Activated naive CD8-positive, alpha-beta T cell treated with anti-CD3 and anti-CD28 coated beads, Interleukin-2, amount 10 ng/mL, durations not matched to agents 7 days and 5 days (primary cell): ENCODE measurements around the gene GOLGA7B. TPM values are rescaled to one million over a fixed set of nuclear protein-coding genes. Genes with fewer than 3 reads are reported as not detected.

Experiments
- ATAC-seq: fragments of 150-1000 bp; cut with Tn5 transposase; one replicate; pipeline ENCODE4 v1.10.0; 2021; ENCODE audit warnings: low read depth, moderate library complexity
- POLR2A ChIA-PET: fragments of 350-600 bp; sonication (Branson Sonifier 250); formaldehyde crosslinking; loops from one replicate; lab custom pipeline; 2021; ENCODE audit warnings: antibody characterized with exemption; lab: Charles Lee
- DNase-seq: peaks from one replicate; pipeline ENCODE4 v3.0.0; 2021
- H3K27ac Mint-ChIP-seq: one replicate; pipeline ENCODE4 v1.8.0; 2022; ENCODE audit warnings: mild to moderate bottlenecking, mixed read lengths
- H3K27me3 Mint-ChIP-seq: one replicate; pipeline ENCODE4 v1.8.0; 2022; ENCODE audit warnings: mild to moderate bottlenecking, moderate library complexity, mixed read lengths
- H3K36me3 Mint-ChIP-seq: one replicate; pipeline ENCODE4 v1.8.0; 2021; ENCODE audit warnings: mild to moderate bottlenecking, mixed read lengths
- H3K4me1 Mint-ChIP-seq: one replicate; pipeline ENCODE4 v1.8.0; 2021; ENCODE audit warnings: mixed read lengths
- H3K4me3 Mint-ChIP-seq: one replicate; pipeline ENCODE4 v1.8.0; 2022; ENCODE audit warnings: mild to moderate bottlenecking, moderate library complexity, mixed read lengths
- H3K9me3 Mint-ChIP-seq: one replicate; pipeline ENCODE4 v1.8.0; 2021; ENCODE audit warnings: mixed read lengths
- total RNA-seq, 2 experiments: library from RNA; stranded (reverse); gene quantifications; one replicate each; pipeline ENCODE4 v1.2.3, GENCODE V29; 2021

The GOLGA7B gene
- total RNA-seq, 2 experiments from 2014 or later: 10.8 to 12.0 TPM

DNA sequence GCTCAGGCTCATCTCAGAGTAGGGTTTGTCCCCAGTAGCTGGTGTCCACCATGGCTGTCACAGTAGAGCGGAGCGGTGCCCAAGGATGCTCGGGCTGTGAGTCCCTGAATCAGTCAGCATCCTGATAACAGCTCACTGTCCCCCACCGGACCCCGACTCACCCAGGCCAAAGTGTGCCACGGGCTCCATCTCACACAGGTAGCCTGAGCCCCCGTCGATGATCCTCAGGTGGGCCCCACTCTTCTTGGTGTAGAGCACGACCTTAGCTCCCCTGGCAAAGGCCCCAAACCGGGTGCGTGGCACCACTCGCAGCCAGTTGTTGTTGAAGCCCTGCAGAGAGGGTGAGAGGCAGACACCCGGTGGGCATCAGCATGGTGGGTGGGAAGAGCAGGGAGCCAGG is 45.4 kb downstream of the GOLGA7B start:
- peaks cover 4% of the 10 kb centered on the region for H3K27me3 Mint-ChIP-seq

DNA sequence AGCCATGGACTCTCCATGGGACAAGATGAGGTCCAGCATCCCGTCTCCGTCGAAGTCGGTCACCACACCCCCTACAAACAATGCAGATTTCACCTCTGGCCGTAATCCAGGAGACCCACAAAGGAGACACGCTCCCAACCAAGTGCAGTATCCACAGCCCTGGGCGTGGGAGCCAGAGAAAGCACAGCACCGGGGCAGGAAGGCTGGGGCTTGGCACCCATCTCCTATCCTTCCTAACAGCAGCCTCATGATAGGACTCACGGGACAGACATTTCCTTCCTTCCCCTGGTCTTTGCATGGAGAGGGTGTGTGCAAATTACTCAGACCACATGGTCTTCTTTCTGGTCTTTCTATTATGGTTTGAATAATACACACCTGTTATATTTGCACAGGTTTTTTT is 46.3 kb downstream of the GOLGA7B start:
- Mint-ChIP-seq H3K27me3 (peaks cover 4% of the 10 kb centered on the region), H3K27ac (no peak overlapping the region), H3K36me3 (no peaks in the 10 kb centered on the region), H3K4me3 (no peak overlapping the region), H3K4me1 (no peaks in the 10 kb centered on the region), H3K9me3 (no peaks in the 10 kb centered on the region)
- POLR2A ChIA-PET: no interaction called here
- no peak for ATAC-seq
- DNase-seq: no peak

More for the DNA sequence above, 45.4 kb downstream of the GOLGA7B start:
- Mint-ChIP-seq H3K9me3 (no peaks in the 10 kb centered on the region), H3K36me3 (no peaks in the 10 kb centered on the region), H3K4me1 (no peaks in the 10 kb centered on the region), H3K4me3 (no peak overlapping the region), H3K27ac (no peak overlapping the region)
- ATAC-seq (no peak), DNase-seq (no peak)
- POLR2A ChIA-PET: no interaction called here

DNA sequence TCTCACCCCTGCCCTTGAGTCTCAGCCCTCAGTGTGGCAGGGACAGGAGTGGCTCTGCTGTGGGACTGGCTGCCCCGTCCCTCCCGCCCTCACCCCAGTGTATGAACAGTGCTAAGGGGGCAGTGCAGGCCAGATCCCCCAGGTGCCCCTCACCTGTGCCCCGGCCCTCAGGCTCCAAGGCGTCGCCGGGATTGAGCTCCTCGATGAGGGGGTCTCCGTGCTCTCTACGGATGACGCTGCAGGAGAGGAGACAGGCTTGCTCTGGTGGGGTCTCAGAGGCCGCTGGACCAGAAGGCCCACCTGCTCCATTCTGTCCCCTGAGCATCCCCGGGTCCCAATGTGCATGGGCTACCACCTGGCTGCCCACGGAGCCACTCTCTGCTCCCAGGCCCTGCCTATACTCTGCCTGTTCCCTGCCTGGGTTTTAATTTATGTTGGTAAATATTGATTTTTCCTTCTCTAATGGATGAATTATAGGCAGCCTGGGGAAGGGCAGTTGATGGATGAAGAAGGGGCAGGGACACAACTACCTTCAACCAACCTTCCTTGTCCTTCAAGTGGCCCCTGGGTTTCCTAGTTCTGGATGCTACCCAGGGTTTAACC is 47.2 kb downstream of the GOLGA7B start:
- no peak for DNase-seq
- H3K4me1 Mint-ChIP-seq: no peaks in the 10 kb centered on the region
- ATAC-seq: no peak

DNA sequence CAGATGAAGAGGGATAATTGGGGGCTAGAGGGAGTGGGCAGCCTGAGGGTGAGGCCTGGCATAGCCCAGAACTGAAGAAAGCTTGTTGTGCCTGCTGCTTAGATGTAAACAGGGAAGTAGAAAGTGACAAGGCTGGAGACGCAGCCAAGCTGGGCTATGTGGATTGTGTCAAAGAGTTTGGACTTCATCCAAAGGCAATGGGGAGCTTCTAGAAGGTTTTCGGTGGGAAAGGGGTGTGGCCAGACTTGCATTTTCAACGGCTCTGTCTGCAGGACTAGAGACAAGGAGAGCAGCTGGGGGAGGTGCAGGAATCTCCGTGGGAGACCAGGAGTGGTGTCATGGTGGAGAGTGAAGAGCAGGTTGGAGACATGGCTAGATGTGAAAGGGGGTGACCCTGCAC is 48.8 kb downstream of the GOLGA7B start:
- ATAC-seq (no peak), DNase-seq (no peak)
- H3K36me3 Mint-ChIP-seq: no peaks in the 10 kb centered on the region
- H3K27me3 Mint-ChIP-seq: peaks cover 6% of the 10 kb centered on the region
- H3K9me3 Mint-ChIP-seq: no peaks in the 10 kb centered on the region
- POLR2A ChIA-PET: no interaction called here
- H3K27ac Mint-ChIP-seq: no peak overlapping the region
- H3K4me3 Mint-ChIP-seq: no peak overlapping the region
- H3K4me1 Mint-ChIP-seq: no peaks in the 10 kb centered on the region

More for the DNA sequence above, 47.2 kb downstream of the GOLGA7B start:
- no peaks in the 10 kb centered on the region for H3K36me3 Mint-ChIP-seq
- no peak overlapping the region for H3K27ac Mint-ChIP-seq
- POLR2A ChIA-PET: no interaction called here
- H3K27me3 Mint-ChIP-seq: peaks cover 4% of the 10 kb centered on the region
- no peaks in the 10 kb centered on the region for H3K9me3 Mint-ChIP-seq
- no peak overlapping the region for H3K4me3 Mint-ChIP-seq

DNA sequence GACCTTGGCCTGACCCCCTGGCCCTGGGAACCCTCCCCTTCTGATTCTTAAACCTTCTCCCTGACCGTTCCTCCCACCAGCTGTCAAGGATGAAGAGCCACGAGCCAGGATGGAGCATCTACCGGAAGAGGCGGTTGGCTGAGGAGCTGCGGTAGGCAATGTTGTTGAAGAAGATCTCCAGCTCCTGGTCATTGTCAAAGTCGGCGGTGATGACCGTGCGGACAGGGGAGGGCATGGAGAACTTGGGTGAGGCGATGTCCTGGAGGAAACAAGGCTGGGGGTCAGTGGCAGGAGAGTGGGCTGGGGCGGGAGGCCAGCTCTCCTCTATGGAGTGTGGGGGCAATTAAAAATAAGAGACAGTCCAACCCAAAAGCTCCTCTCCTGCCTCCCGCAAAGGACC is 51.7 kb downstream of the GOLGA7B start:
- Mint-ChIP-seq H3K9me3 (no peaks in the 10 kb centered on the region), H3K27me3 (peaks cover 9% of the 10 kb centered on the region), H3K4me3 (no peak overlapping the region), H3K36me3 (no peaks in the 10 kb centered on the region), H3K27ac (no peak overlapping the region), H3K4me1 (peaks cover 2% of the 10 kb centered on the region)
- POLR2A ChIA-PET: no interaction called here
- no peak for ATAC-seq
- DNase-seq: no peak

DNA sequence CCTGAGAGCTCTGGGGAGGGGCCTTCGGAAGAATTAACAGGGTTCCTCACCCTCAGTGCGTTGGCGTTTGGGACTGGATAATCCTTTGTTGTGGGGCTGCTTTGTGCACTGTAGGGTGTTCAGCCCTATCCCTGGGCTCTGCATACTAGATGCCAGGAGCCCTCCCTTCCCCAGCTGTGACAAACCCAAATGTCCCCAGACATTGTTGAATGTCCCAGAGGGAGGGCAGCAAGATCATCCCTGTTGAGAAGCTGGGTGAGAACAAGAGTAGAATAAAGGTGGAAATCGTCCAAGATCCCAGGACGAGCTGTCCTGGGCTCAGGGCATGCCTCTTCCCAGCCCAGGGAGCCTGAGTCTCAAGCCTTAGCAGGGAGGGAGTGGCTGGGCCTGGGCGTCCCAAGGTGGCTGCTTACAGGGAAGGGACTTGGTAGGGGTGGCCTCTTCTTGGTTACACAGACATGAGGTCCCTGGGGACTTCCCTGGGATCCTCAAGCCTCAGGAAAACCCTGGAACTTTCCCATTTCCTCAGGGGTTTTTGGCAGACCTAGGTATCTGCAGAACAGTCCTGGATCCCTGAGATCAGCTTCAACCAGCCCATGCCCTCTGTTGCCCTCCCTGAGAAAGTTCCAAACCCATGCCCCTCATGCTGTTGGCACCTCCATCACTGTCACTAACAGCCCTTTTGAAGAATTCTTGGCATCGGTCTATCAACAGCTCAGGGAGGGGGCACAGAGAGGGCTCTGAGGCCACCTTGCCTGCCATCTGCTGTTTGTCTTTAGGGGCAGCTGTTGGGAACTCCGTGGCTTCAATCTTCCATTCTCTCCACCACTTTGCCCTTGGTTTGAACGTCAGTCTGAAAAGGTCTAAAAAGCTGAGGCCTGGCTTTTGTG is 53.7 kb downstream of the GOLGA7B start:
- Mint-ChIP-seq H3K4me3 (no peak overlapping the region), H3K9me3 (no peaks in the 10 kb centered on the region), H3K27me3 (peaks cover 10% of the 10 kb centered on the region), H3K27ac (no peak overlapping the region), H3K4me1 (peaks cover 2% of the 10 kb centered on the region), H3K36me3 (no peaks in the 10 kb centered on the region)
- no peak for ATAC-seq
- DNase-seq: no peak
- POLR2A ChIA-PET: no interaction called here

DNA sequence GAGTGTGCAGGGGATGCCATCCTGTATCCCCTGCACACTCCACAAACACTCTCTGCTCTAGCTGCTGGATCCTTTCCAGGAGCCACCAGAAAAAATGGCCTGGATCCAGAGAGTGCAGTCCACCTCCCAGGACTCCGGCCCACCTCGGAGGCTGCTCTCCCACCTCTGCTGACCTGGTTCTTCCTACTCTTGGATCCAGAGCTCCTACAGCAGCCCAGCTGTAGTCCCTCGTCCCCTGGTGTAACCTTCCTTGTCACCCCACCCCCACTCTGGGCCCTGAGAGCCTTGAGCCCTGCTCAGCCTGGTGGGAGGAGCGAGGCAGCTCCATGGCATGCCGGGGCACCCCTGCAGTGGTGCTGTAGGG is 54.4 kb downstream of the GOLGA7B start:
- Mint-ChIP-seq H3K4me3 (no peak overlapping the region), H3K9me3 (no peaks in the 10 kb centered on the region), H3K36me3 (no peaks in the 10 kb centered on the region), H3K27me3 (peaks cover 10% of the 10 kb centered on the region), H3K27ac (no peak overlapping the region), H3K4me1 (peaks cover 2% of the 10 kb centered on the region)
- POLR2A ChIA-PET: no interaction called here
- ATAC-seq (no peak), DNase-seq (no peak)

DNA sequence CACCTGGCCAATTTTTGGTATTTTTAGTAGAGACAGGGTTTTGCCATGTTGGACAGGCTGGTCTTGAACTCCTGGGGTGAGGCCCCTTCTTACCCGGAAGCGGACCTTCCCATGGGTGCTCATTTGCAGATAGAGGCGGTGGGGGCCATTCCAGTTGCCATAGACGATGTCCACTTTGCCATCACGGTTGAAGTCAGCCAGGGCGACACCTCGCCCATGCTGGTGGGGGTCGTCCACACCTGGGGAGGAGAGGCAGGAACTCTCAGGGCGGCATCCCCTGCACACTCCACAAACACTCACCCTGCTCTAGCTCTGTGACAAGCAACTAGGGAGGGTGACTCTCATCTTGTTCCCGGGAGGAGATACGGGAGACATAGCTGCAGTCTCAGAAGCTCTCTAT is 54.9 kb downstream of the GOLGA7B start:
- H3K27me3 Mint-ChIP-seq: peaks cover 10% of the 10 kb centered on the region
- H3K4me3 Mint-ChIP-seq: no peak overlapping the region
- no peak overlapping the region for H3K27ac Mint-ChIP-seq
- H3K9me3 Mint-ChIP-seq: no peaks in the 10 kb centered on the region
- POLR2A ChIA-PET: no interaction called here
- no peaks in the 10 kb centered on the region for H3K36me3 Mint-ChIP-seq
- H3K4me1 Mint-ChIP-seq: peaks cover 2% of the 10 kb centered on the region
- ATAC-seq (no peak), DNase-seq (no peak)

DNA sequence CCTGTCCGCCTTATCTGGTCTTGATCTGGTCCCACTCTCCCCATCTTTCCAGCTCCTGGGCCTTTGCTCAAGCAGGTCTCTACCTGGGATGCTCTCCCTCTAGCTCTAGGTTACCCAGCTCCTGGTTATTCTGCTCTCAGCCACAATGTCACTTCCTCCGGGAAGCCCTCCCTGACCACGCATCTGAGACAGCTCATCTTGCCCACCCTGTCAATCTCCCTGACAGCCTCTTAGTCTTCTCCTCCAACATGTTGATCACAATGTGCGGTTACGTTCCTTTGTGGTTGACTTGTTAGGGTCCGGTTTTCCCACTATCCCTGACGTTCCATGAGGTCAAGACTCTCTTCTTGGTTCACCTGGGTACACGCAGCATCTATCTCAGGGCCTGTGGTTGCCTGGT is 55.6 kb downstream of the GOLGA7B start:
- no peak overlapping the region for H3K27ac Mint-ChIP-seq
- DNase-seq (no peak), ATAC-seq (no peak)
- peaks cover 2% of the 10 kb centered on the region for H3K4me1 Mint-ChIP-seq
- no peaks in the 10 kb centered on the region for H3K36me3 Mint-ChIP-seq
- POLR2A ChIA-PET: no interaction called here
- H3K9me3 Mint-ChIP-seq: no peaks in the 10 kb centered on the region
- H3K4me3 Mint-ChIP-seq: no peak overlapping the region
- peaks cover 10% of the 10 kb centered on the region for H3K27me3 Mint-ChIP-seq

DNA sequence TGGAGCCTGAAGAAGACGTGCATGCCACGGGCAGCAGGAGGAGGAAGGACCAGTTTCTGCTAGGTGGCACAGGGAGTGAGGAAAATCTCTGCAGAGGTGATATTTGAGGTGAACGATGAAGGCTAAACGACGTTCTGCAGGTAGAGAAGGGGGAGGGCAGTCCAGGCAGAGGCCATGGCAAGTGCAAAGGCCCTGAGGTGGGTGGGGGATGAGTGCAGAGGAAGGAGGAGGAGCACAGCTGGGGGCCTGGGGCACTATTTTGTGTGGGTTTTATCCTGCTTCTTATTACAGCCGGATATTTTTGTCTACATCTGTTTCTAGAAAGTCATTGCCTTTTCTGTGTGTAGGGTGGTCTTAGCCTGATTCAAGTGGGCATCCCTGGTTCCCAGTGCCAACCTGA is 57.6 kb downstream of the GOLGA7B start:
- Mint-ChIP-seq H3K4me1 (peaks cover 2% of the 10 kb centered on the region), H3K36me3 (no peaks in the 10 kb centered on the region), H3K27ac (no peak overlapping the region), H3K4me3 (no peak overlapping the region), H3K27me3 (peaks cover 10% of the 10 kb centered on the region), H3K9me3 (no peaks in the 10 kb centered on the region)
- POLR2A ChIA-PET: no interaction called here
- DNase-seq: no peak
- ATAC-seq: no peak

DNA sequence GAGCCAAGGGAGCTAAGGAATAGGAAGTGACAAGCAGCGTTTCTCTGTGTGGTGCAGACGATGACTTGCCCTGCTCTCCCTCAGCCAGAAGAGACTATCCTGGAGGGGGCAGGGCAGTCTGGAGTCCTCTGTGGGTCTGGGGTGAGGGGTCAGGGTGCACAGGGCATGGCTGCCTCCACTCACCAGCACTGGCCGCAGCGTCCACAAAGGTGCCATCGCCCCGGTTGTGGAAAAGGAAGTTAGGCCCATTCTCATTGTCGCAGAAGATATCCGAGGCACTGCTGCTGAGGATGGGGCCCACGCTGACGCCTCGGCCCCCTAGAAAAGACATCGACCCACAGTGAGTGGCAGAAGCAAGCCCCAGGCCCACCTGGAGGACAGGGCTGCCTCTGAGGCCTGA is 58.2 kb downstream of the GOLGA7B start:
- ATAC-seq (no peak), DNase-seq (no peak)
- no peaks in the 10 kb centered on the region for H3K9me3 Mint-ChIP-seq
- POLR2A ChIA-PET: no interaction called here
- no peak overlapping the region for H3K4me3 Mint-ChIP-seq
- no peaks in the 10 kb centered on the region for H3K36me3 Mint-ChIP-seq
- peaks cover 2% of the 10 kb centered on the region for H3K4me1 Mint-ChIP-seq
- H3K27ac Mint-ChIP-seq: no peak overlapping the region
- H3K27me3 Mint-ChIP-seq: peaks cover 10% of the 10 kb centered on the region

DNA sequence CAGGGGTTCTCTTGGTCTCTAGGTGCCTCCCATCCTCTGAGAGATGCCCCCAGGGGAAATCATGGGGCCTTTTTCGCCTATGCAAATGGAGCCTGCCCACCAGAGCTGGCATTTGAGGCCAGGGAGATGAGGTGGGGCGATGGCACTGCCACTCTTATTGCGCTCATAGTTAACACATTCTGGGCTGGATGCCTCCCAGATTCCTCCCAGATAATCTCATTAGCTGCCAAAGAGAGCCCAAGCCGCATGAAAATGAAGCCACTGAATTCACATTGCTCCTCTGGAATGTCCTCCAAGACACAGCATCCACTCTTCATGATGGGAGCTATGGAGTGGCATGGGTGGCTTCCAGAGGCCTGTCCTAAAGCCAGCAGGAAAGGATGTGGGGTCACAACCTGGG is 61.0 kb downstream of the GOLGA7B start:
- Mint-ChIP-seq H3K9me3 (no peaks in the 10 kb centered on the region), H3K36me3 (no peaks in the 10 kb centered on the region), H3K4me3 (no peak overlapping the region), H3K27me3 (peaks cover 4% of the 10 kb centered on the region), H3K4me1 (no peaks in the 10 kb centered on the region), H3K27ac (no peak overlapping the region)
- DNase-seq (no peak), ATAC-seq (no peak)
- POLR2A ChIA-PET: no interaction called here

DNA sequence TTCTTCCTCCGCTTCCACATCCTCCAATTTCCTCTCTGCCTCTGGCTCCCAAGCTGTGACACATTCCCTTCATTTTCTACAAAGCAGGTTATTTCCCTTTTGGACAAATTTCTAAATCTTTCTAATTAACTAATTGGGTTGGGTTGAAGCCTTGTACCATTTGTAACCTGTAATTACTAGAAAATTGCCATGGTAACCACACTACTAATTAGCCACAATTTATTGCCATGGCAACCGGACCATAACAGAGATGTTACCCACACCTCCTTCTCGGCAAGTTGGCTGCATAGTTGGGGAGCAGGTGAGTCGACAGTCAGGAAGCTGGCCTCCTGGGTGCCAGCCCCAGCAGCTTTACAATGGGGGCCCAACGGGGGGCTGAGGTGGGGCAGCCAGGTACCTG is 61.6 kb downstream of the GOLGA7B start:
- H3K27ac Mint-ChIP-seq: no peak overlapping the region
- peaks cover 3% of the 10 kb centered on the region for H3K27me3 Mint-ChIP-seq
- H3K4me1 Mint-ChIP-seq: no peaks in the 10 kb centered on the region
- H3K4me3 Mint-ChIP-seq: no peak overlapping the region
- POLR2A ChIA-PET: no interaction called here
- no peaks in the 10 kb centered on the region for H3K9me3 Mint-ChIP-seq
- ATAC-seq (no peak), DNase-seq (no peak)
- H3K36me3 Mint-ChIP-seq: no peaks in the 10 kb centered on the region

DNA sequence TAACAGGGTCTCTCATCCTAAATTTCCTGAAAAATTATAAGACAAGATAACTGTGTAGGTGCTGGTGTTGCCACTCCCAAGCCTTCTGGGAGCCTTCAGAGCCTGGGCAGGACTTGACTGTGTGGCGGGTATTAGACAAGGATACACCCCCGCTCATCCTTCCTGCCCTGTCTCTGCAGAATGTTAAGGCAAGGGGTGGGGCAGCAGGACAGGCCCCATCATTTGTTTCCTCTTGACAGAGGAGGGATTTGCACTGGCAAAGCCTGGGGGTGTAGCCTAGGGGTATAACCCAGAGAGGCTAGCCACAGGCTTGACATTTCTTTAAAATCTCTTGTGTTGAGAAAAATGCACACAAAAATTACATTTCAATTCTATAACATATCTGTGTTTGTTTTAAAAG is 63.5 kb downstream of the GOLGA7B start:
- Mint-ChIP-seq H3K27ac (no peak overlapping the region), H3K4me1 (no peaks in the 10 kb centered on the region)

More for the DNA sequence above, 63.5 kb downstream of the GOLGA7B start:
- DNase-seq: no peak
- no peak for ATAC-seq
- Mint-ChIP-seq H3K4me3 (no peak overlapping the region), H3K9me3 (no peaks in the 10 kb centered on the region), H3K36me3 (no peaks in the 10 kb centered on the region), H3K27me3 (peaks cover 2% of the 10 kb centered on the region)
- POLR2A ChIA-PET: no interaction called here
